ENCODE data around the gene P2RX3.
"Not testable (repeated sequence)": the region's sequence is repeated elsewhere in the genome, so short reads cannot be mapped to it uniquely, and the experiment has no call there.

Gene P2RX3

DNA sequence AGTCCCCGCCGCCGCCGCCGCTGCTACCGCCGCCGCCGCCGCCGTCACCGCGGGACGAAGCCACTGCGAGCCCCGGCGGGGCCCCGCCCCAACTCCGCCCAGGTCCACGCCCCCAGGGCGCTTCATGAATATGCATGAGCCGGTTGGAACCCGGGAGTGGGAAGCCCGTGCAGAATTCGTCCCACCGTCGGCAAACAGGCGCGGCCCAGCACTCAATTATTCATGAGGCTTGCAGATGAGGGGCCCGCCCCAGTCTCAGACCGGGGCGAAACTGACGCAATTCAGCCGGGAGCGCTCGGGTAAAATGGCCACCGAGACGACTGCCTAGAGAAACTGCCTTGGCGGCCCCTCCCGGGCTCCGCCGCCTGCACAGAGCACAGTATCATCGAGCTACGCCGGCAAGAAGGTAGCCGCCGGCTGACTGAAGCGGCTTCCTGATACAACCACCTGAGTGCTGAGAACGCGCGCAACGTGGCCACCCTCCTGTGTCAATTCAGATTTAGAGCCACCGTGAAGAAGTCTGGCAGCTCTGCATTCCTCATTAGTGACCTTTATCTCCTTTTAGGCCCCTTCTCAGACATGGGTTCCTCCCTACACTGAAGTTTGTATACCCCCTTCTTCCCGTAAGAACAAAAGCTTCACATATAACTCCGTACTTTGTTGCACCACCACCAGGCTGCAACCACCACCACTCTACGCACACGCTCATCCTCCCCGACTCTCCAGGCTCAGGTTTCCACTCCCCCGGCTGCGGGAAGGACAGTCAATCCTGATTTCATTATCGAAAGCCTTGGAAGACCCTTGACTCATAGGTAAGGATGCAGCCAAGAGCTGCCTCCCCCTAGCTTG is 13.0 kb upstream of the P2RX3 start, which contains the start of gene TNKS1BP1:
TNKS1BP1 (minus strand) TSS at position 67 of the 849 bp plus-strand sequence. CDS start 3,067 bp downstream, outside the sequence.
- DNase-seq (ENCODE audit: low read depth): peak; percentile 98

- DNase-seq (ENCODE audit: low read depth): no peak
Measured at GRCh38 chr11:57325735-57326048, 12.5 kb upstream of the P2RX3 start.

DNA sequence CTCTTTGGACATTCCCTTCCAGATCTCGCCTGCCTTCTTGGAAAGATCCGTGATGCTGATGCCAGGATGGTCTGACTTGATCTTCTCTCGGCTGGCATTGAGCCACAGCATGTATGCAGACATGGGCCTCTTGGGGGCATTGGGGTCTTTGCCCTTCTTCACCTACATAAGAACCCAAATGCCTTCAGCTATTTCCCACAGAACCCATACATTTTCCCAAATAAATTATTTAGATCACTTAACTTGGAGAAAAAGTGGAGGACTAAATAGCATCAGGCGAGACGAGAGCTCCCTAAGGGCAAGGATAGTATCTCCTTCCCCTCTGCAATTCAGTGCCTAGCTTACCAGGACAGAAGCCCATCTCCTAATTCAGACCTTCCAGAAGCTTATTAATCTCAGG is 10.4 kb upstream of the P2RX3 start:
- DNase-seq (ENCODE audit: low read depth): no peak

- no peak for DNase-seq (ENCODE audit: low read depth)
Measured at GRCh38 chr11:57330029-57330428, 8.1 kb upstream of the P2RX3 start.

GRCh38 chr11:57331720-57332119 is 6.4 kb upstream of the P2RX3 start:
- no peak for DNase-seq (ENCODE audit: low read depth)

DNA sequence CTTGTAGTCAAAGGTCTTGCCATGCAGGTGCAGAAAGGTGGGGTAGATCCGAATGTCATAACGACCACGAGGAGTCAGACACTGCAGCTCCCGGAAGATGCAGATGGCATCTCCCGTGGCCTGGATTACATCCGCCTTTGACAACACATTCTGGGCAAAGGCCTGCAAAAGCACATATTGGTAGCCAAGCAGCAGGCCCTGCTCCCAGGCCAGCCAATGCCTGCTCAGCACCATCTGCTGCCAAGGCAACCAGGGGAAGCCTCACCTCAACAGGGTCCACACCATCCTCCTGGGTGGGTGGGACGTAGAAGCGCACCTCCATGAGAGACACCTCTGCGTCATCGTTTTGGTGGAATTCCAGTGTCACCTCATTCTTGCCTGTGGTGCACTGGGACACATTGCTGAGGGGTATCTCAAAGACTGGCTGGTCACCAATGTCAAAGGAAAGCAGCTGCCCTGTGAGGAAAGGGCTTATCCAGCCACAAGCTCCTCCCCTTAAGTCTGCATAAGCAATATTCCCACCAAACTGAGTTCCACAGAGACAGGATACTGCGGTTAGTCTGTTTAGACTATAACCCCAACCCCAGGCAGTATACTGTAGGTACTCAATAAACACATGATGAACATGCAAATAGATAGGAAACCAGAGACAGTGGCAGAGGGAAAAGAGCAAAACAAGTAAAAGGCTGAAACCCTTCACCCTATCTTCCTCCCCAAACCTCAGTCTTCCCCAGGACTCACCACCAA is 5.3 kb upstream of the P2RX3 start:
- no peak for DNase-seq (ENCODE audit: low read depth)

GRCh38 chr11:57335023-57335342 is 3.2 kb upstream of the P2RX3 start:
- no peak for DNase-seq (ENCODE audit: low read depth)

DNA sequence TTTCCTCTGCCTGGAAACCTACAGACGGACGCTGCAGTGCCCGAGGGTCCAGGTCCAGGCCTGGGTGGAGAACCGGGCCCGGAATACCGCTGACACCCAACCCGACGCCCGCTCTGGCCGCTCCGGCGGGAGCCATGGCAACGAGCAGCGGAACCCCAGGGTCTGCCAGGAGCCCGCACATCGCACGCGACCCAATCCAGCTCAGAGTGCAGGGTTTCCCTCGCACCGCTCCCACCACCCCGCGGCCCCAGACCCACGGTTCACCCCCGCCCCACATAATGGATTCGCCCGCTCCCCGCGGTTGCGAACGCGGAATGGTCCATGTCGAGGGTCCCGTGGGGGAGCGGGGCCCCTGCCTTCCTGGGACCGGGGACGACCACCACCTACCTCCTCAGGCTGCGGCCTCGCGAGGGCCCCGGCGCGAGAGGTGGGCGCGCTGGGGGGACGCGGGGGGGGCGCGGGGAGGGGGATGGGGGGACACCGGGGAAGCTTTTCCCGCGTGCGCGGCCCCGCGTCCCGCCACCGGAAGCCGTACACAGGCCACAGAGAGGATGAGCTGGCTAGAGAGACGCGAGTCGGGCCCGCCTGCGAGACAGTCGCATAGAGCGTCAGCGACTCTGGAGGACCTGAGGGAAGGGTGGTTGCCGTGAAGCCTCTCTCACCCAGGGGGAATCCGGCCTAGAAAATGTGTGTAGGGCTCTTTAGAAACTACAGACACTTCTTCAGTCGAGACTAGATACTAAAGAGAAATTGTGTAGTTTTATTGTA is 2.6 kb upstream of the P2RX3 start, which contains the start of gene SSRP1:
SSRP1 (minus strand) TSS at position 550 of the 768 bp plus-strand sequence. CDS start 771 bp downstream, outside the sequence.
- peak; percentile 88 for DNase-seq (ENCODE audit: low read depth)

GRCh38 chr11:57336111-57336666 is 2.0 kb upstream of the P2RX3 start:
- DNase-seq (ENCODE audit: low read depth): no peak

DNA sequence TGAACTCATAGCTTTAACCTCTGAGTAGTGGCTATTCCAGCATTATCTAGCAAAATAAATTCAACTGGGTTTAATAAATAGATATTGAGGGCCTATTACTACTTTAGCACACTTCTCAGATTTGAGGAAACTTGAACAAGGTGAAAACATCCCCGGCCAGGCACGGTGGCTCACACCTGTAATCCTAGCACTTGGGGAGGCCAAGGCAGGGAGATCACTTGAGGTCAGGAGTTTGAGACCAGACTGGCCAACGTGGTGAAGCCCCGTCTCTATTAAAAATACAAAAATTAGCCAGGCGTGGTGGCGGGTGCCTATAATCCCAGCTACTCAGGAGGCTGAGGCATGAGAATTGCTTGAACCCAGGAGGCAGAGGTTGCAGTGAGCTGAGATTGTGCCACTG is 1.3 kb upstream of the P2RX3 start:
- DNase-seq (ENCODE audit: low read depth): not testable (repeated sequence)

DNA sequence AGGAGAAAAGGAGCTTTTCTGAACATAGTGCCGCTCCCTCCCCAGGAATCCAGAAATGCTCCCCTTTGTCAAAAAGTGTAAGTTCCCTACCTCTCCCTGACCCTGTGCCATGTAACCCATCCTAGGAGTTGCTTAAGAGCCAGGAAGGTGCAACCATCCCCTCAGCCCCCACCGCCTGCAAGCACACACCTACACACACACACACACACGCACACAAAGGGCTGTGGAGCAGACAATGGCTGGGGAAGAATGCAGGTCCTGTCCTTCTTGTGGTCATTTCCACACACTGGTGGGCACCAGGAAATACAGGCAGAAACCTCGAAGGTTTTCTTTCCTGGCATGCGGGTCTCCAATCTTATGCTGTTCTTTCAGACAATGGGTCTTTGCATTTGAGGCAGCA is 1.2 kb downstream of the P2RX3 start:
- no peak for DNase-seq (ENCODE audit: low read depth)

- DNase-seq (ENCODE audit: low read depth): peak; percentile 58
Measured at GRCh38 chr11:57340039-57340615, 2.0 kb downstream of the P2RX3 start.

DNA sequence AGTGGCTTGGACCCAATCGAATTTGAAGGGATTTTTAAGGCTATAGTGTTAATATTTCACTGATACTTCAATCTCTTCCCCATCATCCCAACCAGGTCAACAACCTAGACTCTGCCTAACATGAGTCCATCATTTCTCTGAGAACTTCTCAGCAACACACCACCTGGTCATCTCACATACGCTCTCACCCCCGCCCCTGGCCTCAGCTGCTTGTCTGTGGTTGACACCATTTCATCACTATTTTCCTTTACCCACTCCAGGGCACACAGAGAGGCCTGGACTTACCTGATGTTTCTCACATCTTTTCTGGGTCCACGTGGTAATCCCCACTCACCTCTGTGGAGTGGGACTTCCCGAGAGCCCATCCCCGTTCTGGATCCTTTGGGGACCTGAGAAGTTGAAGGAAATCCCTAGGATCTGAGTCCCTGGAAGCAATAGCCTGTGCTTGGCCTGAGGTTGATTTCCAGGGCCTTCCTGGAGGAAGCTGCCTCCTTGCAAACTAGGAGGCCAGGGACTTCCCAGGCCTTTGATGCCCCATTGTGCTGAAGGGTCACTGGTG is 3.2 kb downstream of the P2RX3 start:
- DNase-seq (ENCODE audit: low read depth): no peak

GRCh38 chr11:57342702-57343101 is 4.5 kb downstream of the P2RX3 start:
- no peak for DNase-seq (ENCODE audit: low read depth)

DNA sequence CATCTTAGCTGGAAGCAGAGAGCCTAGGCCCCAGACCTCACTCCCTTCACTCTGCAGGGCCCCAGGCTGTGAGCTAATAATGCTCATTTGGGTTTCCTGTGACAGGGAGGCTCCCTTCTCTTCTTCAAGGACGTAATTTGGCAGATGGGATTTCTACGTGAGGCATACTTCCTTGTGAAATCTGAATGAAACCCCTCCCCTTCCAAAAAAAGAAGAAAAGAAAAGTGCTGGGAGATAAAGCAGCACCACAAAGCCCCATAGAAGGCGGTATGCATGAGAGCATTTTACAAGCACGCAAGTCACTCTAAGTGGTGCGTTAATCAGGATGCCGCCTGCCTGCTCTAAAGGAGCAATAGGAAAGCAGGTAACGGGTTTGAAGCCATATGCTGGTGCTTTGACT is 5.7 kb downstream of the P2RX3 start:
- DNase-seq (ENCODE audit: low read depth): no peak

DNA sequence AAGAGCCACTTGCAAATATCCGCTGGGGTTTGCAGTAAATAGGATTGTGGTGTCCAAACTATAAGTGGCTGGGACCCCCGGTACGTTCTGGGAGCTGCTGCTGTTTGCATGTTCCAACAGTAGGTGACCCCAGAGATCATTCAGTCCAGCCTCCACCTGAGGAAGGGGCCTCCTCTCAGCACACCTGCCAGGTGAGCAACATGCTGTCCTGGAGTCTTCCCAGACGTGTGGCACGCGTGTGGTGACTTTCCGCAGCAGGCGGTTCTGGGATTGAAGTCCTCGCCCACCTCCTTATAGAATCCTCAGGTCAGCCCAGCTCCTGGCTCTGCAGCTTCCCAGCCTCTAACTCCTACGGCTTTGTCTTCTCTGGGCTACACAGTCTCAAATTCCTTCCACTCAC is 6.7 kb downstream of the P2RX3 start:
- no peak for DNase-seq (ENCODE audit: low read depth)

GRCh38 chr11:57345555-57346211 is 7.5 kb downstream of the P2RX3 start:
- peak; percentile 67 for DNase-seq (ENCODE audit: low read depth)

- no peak for DNase-seq (ENCODE audit: low read depth)
Measured at GRCh38 chr11:57347336-57347735, 9.2 kb downstream of the P2RX3 start.

DNA sequence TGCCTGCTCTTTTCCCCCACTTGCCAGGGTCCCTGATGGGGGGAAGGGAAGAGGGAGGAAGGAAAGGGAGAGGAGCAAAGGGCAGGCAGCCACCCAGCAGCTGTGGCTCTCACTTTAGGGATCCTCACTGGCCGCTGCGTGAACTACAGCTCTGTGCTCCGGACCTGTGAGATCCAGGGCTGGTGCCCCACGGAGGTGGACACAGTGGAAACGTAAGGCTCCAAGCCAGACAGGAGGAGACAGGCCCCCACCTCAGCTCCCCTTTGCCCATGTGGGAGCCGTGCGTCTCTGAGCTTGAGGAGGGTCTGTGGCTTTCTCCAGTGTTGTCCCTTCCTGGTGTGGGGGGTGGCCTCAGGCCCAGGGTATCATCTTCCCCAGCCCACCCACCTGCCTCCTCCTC is 9.9 kb downstream of the P2RX3 start:
- no peak for DNase-seq (ENCODE audit: low read depth)

GRCh38 chr11:57348636-57349313 is 10.6 kb downstream of the P2RX3 start:
- DNase-seq (ENCODE audit: low read depth): peak; percentile 20
